COLO668 (cell line): Measurements from ENCODE around the gene VASH1.

Experiments used
- DNase-seq: peaks from one replicate; lab custom pipeline; 2025; ENCODE audit not compliant: unreplicated experiment; lab: John Stamatoyannopoulos, UW

Gene VASH1

GRCh38 chr14:76827696-76828296 is 66.5 kb downstream of the VASH1 start:
- DNase-seq, result no peak

- DNase-seq, result peak; percentile 26
Measured at GRCh38 chr14:76828339-76829012, 67.2 kb downstream of the VASH1 start.

GRCh38 chr14:76829013-76829365 is 67.7 kb downstream of the VASH1 start:
- DNase-seq, result no peak

- DNase-seq, result peak; percentile 50
Measured at GRCh38 chr14:76829650-76830421, 68.6 kb downstream of the VASH1 start.

GRCh38 chr14:76830556-76830955 is 69.3 kb downstream of the VASH1 start:
- DNase-seq, result no peak

GRCh38 chr14:76832503-76832988 is 71.3 kb downstream of the VASH1 start:
- no peak for DNase-seq
